HG02884 (cell line): Measurements from ENCODE around the gene PACS1.

ENCODE experiments used
- ATAC-seq: cut with Tn5 transposase; IDR thresholded peaks from one replicate; pipeline ENCODE4 v1.9.1; 2021; ENCODE audit warnings: mild to moderate bottlenecking, moderate library complexity; ENCODE audit not compliant: unreplicated experiment

The PACS1 gene

DNA sequence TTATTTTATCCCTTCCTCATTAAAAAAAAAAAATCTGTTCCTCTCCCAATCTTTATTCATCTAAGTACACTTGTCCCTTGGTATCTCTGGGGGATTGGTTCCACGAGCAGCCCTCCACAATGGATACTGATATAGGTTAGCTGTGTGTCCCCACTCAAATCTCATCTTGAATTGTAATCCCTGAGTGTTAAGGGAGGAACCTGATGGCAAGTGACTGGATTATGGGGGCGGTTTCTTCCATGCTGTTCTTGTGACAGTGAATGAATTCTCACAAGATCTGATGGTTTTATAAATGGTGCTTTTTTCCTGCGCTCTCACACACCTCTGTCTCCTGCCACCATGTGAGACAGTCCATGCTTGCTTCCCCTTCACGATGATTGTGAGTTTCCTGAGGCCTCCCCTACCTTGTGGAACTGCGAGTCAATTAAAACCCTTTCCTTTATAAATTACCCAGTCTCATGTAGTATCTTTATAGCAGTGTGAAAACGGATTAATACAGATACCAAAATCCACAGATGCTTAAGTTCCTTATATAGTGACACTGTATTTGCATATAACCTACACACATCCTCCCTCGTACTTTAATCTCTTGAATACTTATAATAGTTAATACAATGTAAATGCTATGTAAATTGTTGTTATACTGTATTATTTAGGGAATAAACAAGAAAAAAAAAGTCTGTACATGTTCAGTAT is 62.0 kb downstream of the PACS1 start:
- no peak for ATAC-seq

DNA sequence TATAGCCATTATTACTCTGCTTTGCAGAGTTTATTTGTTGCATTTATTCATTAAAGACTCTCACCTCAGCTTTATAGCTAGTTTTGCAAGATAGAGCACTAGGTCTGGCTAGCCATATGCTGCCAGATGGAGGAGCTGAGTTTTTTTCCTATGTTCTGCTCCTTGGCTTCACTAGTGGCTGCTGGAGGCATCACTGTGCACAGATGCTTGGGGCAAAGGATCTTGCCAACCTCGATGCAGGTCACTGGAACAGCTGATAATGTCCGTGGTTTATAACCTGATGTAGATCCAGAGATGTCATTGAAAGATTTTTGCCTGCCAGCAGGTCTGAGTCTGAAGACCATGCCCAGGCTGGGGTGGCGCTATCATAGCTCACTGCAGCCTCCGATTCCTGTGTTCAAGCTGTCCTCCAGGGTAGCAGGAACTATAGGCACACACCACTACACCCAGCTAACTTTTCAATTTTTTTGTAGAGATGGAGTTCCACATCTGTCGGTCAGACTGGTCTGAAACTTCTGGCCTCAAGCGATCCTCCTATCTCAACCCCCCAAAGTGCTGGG is 63.2 kb downstream of the PACS1 start:
- no peak for ATAC-seq

DNA sequence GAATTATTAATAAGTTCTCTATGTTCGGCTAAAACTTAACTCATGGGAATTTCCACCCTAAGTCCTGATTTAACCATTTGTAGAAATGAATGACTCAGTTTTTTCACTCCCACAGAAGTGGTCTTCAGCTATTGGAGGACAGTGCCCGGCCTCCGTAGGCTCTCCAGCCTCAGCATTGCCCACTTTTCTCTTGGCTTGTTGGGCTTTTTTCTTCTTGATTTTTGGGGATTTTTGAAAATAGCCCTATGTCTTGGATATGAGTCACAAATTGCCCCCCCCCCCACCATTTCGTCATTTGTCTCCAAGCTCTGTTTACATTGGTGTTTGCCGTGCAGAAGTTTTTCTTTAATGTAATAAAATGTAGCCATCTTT is 66.7 kb downstream of the PACS1 start:
- no peak for ATAC-seq

DNA sequence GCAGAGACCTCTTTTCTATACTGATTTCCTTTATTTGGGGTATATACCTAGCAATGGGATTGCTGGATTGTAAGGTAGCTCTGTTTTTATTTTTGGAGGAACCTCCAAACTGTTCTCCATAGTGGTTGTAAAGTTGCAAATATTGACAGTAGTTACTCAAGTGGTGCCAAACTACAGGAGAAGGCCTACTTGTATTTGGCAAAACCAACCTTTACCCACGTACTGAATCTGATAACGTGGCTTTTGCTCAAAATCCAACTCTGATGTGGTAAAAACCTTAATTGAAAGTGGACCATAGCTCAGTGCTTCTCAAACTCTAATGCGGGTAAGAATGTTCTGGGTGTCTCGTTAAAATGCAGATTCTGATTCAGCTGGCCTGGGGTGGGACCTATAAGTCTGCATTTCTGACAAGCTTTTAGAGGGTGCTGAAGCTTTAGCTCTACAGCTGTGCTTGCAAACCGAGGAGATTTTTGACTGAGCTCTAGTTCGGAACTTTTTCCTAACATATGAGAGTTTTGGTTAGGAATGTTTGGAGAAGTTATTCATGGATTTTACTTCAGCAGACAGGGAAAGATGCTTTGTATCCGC is 69.8 kb downstream of the PACS1 start:
- no peak for ATAC-seq

DNA sequence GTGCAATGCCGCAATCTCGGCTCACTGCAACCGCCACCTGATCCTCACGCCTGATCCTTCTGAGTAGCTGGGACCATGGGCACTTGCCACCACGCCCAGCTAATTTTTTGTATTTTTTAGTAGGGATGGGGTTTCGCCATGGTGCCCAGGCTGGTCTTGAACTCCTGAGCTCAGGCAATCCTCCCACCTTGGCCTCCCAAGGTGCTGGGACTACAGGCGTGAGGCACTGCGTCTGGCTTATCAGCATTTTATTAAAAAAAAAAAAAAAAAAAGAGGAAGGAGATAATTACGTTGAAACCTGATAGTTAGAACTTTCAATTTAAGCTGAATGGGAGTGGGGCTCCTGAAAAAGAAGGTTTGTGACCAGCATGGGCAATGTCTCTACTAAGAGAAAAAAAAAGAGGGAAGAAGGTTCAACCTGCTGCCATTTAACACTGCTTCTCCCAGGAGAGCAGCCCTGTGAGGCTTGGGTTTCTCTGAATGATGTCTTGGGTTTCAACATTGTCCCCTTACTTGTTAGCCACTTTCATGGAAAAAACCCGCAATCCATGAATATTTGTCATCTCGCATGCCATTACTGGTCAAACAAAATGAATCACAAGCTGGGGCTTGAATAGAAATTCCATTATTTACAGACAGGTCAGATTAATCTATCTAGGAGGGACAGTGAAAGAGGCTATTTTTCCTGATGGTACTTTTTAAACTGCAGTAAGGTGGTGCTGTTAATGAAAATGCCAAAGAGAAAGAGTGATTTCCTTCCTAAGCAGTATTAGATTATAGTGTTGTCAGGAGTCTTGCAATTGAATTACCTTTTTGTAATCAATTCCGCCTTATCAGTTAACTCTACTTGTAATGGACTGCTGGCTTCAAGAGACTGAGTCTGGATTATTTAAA is 72.5 kb downstream of the PACS1 start:
- ATAC-seq, result no peak

DNA sequence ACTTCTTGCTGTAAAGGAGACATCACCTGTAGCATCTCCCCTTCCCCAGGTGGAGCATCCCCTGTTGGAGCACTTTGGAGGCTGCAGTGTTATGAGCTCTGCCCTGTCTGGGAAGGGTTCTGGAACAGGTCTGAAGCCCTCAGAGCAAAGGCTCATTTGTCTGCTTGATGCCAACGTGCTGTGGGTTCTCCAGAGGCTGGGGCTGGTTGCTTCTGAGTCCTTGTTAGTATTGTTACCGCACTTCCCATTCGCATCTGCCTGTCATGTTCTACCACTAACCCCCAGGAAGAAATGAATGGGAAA is 73.1 kb downstream of the PACS1 start:
- ATAC-seq, result no peak

DNA sequence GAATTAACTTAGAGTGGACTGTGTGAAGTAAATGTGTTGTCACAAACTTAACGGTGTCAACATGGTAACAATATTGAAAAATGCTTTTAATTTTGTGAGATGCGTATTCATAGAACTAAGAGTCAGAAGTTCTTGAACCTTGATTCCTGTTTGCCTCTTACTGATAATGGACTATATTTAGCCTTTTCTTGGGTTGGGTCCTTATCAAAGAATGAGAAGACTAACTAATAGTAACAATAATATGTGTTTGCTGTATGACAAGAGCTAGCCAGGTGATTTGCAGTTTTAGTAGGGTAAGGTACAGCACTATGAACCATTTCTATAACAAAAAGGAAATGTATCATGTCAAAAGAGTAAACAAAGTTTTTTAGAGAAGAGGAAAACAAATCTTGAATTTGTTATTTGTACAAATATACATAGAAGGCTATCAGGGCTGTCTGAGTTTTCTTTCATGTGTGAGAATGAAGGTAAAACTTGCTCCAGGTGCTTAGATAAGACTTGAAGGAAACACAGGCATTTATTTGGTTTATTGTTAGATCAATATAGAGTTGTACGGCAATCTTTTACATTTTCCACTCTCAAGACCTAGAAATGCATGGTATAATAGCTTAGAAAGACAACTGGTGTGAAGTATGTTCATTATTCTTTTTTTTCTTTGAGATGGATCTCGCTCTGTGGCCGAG is 74.1 kb downstream of the PACS1 start:
- ATAC-seq, result no peak

DNA sequence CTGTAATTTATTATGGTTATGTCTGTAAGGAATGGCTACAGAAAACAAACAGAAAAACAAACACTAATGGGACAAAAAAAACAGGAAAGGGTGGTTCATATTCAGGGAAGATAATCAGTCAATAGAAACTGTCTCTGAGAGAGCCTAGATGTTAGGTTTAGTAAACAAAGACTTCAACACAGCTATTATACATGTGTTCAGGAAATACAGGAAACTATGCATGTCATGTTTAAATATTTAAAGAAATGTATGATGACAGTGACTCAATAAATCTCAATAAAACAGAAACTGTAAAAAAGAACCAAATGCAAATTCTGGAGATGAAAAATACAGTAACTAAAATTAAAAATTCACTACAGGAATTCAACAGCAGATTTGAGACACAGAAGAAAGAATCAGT is 76.0 kb downstream of the PACS1 start:
- ATAC-seq, result no peak

DNA sequence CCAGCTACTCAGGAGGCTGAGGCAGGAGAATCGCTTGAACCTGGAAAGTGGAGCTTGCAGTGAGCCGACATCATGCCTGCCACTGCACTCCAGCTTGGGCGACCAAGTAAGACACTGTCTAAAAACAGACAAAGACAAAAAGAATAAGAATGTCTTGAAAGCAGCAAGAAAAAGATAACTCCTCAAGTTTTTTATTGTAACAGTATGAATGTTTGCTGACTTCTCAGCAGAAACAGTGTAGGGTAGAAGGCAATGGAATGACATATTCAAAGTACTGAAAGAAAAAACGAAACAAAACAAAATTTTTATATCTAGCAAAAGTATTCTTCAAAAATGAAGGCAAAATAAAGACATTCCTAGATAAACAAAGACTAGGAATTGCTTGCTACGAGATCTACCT is 76.9 kb downstream of the PACS1 start:
- ATAC-seq, result no peak

DNA sequence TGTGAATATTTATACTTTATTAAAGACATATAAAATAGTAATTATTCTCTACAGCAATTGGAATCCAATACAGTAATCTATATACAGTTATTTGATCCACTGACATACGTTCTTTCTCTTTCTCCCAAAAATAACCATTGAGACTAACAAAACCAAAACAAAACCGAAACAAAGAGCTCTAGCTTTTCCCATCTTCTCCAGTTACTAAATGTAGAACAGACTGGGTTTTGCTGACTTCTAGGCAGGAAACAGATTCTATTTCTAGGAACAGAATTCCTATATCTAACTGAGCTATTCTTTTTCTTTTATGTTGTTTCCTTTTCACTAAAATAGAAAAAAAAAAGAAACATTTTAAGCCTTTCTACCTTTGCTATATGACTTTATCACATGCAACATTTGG is 80.1 kb downstream of the PACS1 start:
- no peak for ATAC-seq

DNA sequence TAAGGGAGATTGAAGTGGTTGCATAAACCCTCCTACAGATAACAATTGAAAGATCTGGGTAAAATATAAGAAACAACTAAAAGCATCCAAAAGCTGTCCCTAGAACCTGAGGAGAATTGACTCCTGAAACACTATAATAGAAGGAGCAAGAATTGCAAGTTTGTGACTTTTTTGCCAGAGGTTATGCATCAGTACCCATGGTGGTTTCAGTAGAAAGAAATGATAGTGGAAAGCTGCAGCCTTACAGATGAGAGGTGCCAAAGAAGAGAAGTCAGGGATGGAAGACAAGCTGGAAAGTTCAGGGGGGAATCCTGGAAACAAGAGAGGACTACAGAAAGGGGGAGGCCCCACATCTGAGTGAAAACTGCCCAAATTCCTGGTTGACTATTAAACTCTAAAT is 80.7 kb downstream of the PACS1 start:
- no peak for ATAC-seq

DNA sequence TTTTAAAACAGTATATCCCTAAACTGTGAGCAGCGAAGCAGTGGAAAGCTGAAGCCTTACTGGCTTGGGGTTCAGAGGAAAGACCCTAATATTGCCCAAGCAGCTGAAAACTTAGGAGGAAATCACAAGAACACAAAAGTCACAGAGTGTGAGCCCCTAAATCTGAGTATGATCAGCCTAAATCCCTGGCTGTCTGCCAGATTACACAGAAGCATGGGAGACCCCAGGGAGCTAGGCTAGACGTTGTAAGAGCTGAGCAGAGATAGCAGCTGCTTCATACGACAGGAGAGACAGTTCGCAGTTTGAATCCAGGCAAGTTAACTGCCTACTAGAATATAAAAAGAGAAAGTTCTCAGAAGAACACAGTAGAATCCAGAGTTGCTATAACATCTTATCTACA is 81.2 kb downstream of the PACS1 start:
- ATAC-seq, result no peak

DNA sequence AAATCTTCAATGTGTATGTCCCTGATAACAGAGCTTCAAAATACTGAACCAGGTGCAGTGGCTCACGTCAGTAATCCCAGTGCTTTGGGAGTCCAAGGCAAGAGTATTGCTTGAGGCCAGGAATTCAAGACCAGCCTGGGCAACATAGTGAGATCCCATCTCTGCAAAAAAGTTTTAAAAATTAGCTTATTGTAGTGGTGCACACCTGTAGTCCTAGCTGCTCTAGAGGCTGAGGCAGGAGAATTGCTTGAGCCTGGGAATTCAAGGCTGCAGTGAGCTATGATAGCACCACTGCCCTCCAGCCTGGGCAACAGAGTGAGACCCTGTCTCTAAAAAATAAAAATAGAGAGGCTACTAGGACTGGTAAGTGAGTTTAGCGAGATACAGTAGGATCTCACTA is 84.0 kb downstream of the PACS1 start:
- no peak for ATAC-seq

DNA sequence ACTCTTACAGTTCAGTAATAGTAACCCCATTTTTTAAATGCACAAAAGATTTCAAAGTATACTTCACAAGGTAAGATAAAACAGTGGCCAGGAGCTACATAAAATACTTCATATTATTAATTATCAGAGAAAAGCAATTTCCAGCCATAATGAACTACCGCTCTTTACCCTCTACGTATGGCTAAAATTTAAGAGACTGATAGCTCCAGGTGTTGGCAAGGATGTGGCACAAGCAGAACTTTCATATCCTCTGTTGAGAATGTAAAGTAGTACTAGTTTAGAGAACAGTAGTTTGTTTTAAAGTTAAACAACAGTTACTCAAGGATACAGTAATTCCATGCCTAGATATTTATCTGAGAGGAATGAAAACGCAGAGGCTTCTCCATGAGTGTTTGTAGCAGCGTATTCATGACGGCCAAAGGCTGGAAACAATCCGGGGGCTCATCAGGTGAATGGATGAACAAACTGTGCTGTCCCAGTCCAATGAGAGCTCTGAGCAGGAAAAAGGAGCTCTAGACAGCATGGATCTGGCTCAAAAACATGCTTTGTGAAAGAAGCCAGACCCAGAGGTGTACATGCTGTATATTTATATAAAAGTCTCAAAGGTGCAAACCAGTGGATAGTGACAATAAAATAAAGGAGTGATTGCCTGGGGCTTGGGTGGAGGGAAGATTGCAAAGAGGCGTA is 85.5 kb downstream of the PACS1 start:
- ATAC-seq, result no peak

DNA sequence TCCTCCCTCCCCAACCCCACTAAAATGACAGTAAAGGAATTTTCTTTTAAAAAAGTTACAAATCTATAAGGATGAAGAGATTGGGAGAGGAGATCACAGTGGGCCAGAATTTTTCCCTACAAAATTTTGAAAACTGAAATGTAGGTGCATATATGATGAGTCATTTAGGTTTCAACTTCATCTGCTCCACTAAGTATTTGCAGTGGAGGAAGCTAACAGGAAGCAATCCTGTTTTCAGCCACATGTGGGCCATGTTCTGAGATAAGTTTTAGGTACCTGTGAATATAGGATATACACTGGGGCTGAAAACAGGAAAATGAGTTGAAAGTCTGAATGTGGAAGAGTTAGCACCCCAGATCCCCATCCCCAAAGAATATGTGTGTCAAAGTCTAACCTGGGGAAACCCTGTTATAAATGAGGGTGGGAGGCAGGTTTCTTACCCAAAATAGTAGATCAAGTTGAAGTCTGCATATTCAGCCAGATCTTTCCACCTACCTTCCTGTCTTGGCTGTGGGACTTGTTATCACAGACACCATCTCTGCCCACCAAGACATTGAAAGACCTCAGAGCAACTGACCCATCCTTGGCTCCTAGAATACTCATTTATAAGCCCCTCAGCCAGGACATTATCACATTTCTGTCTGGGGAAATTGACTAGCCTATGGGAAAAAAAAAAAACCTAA is 87.3 kb downstream of the PACS1 start:
- no peak for ATAC-seq

DNA sequence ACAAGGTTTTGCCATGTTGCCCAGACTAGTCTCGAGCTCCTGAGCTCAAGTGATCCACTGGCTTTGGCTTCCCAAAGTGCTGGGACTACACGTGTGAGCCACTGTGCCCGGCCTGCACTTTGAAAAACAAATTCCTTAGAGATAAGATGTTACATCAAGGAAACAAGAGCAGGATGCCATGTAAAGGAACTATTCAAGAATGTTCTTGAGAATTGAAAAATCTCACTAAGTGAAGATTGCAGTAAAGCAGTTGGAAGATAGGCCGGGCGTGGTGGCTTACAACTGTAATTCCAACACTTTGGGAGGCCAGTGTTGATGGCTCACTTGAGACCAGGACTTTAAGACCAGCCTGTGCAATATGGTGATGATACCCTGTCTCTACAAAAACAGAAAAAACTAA is 88.1 kb downstream of the PACS1 start:
- no peak for ATAC-seq

DNA sequence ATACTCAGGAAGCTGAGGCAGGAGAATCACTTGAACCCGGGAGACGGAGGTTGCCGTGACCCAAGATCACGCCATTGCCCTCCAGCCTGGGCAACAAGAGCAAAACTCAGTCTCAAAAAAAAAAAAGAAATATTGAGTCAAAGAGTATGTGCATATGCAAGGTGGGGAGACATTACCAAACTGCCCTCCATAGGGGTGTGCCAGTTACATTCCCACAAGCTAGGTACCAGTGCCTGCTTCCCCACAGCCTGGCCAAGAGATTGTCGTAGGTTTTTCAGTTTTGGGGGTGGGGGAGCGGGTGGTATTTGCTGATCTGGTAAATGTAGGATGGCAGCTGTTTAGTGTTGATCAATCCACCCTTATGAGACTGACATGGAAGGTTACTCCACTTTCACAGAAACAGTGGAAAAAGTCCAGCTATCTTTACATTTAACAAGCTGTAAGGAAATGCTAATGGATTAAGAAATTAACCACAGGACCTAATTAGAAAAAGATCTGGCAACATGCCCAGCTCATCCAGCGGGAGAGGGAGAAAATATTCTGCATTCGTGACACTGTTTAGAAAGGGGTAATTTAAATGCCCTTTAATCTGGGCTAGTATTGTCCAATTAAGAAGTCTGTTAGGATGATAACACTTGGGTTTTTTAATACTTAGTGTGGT is 89.4 kb downstream of the PACS1 start:
- no peak for ATAC-seq

DNA sequence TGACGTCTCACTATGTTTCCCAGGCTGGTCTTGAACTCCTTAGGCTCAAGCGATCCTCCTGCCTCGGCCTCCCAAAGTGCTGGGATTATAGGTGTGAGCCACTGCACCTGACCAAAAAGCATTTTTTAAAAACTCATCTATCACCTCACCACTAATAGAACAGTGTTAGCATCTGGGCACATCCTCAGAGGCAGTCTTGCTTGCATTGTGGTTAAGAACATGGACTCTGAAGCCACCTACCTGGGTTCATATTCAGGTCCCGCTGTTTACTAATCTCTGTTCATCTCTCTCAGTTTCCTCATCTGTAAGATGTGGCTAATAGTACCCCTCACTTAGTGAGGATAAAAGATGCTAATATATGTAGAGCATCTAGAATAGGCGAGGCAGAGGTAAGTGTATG is 90.6 kb downstream of the PACS1 start:
- no peak for ATAC-seq

DNA sequence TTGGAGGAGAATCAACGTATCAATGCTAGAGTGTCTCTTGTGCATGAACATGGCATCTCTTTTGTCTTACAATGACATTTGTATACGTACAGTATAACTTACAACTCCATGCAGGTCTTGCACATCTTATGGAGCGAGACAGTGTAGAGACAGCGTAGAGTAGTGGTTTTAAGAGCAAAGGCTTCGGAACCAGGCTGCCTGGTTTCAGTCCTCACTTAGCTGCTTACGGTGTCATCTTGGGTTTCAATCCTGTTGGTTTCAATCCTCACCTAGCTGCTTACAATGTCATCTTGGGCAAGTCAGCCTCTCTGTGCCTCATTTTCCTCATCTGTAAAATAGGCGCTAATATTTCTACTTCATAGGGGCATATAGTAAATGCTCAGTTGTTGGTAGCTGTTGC is 98.2 kb downstream of the PACS1 start:
- no peak for ATAC-seq

DNA sequence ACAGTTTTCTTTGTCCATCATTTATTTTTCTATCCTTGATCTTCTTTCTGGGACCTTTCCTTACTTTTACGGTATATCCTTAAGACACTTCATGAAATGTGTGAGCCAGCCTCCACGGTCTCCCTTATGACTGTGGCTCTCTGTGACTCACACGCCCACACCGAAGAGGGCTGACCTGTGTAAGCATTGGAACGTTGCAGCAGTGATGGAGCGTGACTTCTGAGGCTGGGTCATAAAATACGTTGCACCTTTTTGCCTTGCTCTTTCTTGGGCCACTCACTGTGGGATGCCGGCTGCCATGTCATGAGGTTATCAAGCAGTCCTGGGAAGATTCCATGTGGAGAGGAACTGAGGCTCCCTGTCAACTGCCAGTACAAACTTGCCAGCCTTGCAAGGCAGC is 102.1 kb downstream of the PACS1 start:
- ATAC-seq, result no peak
